Measurements from ENCODE around the gene RHOU. TPM values are rescaled to one million over a fixed set of nuclear protein-coding genes. Genes with fewer than 3 reads are reported as not detected.

Gene RHOU
- total RNA-seq, 4 donors from 2014 or later = 13.1 to 41.2 (median 26.6) TPM

GRCh38 chr1:228695015-228695955 lies 40.0 kb upstream of the RHOU start:
- Histone ChIP-seq H3K27ac (no peak overlapping the region), H3K9me3 (no peaks in the 10 kb centered on the region), H3K27me3 (no peaks in the 10 kb centered on the region), H3K36me3 (no peaks in the 10 kb centered on the region), H3K4me3 (no peak overlapping the region), H3K4me1 (no peaks in the 10 kb centered on the region)
- DNase-seq = no peak
- intact Hi-C loops (cut with DNase I; ENCODE audit: low total_unique reads) = no loop called here
- TF ChIP-seq CTCF (IDR thresholded peaks at IDR 0.05) (no peak), POLR2A (IDR thresholded peaks at IDR 0.05) (no peak)

GRCh38 chr1:228697207-228698016 lies 37.9 kb upstream of the RHOU start:
- TF ChIP-seq CTCF (IDR thresholded peaks at IDR 0.05) (no peak), POLR2A (IDR thresholded peaks at IDR 0.05) (no peak)
- Histone ChIP-seq H3K4me1 (no peaks in the 10 kb centered on the region), H3K36me3 (no peaks in the 10 kb centered on the region), H3K27me3 (no peaks in the 10 kb centered on the region), H3K27ac (no peak overlapping the region), H3K4me3 (no peak overlapping the region), H3K9me3 (no peaks in the 10 kb centered on the region)
- intact Hi-C loops (cut with DNase I; ENCODE audit: low total_unique reads) = no loop called here
- DNase-seq = peak; percentile 56 to 57

GRCh38 chr1:228698017-228698329 lies 37.3 kb upstream of the RHOU start:
- no peak overlapping the region for H3K27ac ChIP-seq
- TF ChIP-seq POLR2A (IDR thresholded peaks at IDR 0.05) (no peak), CTCF (IDR thresholded peaks at IDR 0.05) (no peak)
- no peak for DNase-seq
- H3K36me3 ChIP-seq = no peaks in the 10 kb centered on the region
- H3K27me3 ChIP-seq = no peaks in the 10 kb centered on the region
- intact Hi-C loops (cut with DNase I; ENCODE audit: low total_unique reads) = no loop called here
- H3K9me3 ChIP-seq = no peaks in the 10 kb centered on the region
- no peaks in the 10 kb centered on the region for H3K4me1 ChIP-seq
- no peak overlapping the region for H3K4me3 ChIP-seq

GRCh38 chr1:228702433-228702832 lies 32.8 kb upstream of the RHOU start:
- TF ChIP-seq POLR2A (IDR thresholded peaks at IDR 0.05) (no peak), CTCF (IDR thresholded peaks at IDR 0.05) (no peak)
- no peaks in the 10 kb centered on the region for H3K4me1 ChIP-seq
- no peak overlapping the region for H3K27ac ChIP-seq
- H3K36me3 ChIP-seq = no peaks in the 10 kb centered on the region
- DNase-seq = no peak
- no peak overlapping the region for H3K4me3 ChIP-seq
- H3K9me3 ChIP-seq = no peaks in the 10 kb centered on the region
- no peaks in the 10 kb centered on the region for H3K27me3 ChIP-seq
- intact Hi-C loops (cut with DNase I; ENCODE audit: low total_unique reads) = no loop called here

- Histone ChIP-seq H3K27me3 (no peaks in the 10 kb centered on the region), H3K9me3 (no peaks in the 10 kb centered on the region), H3K4me3 (no peak overlapping the region), H3K36me3 (no peaks in the 10 kb centered on the region), H3K27ac (no peak overlapping the region), H3K4me1 (no peaks in the 10 kb centered on the region)
- intact Hi-C loops (cut with DNase I; ENCODE audit: low total_unique reads) = no loop called here
- DNase-seq = no peak
- TF ChIP-seq CTCF (IDR thresholded peaks at IDR 0.05) (no peak), POLR2A (IDR thresholded peaks at IDR 0.05) (no peak)
Observed at GRCh38 chr1:228706305-228706704, 29.0 kb upstream of the RHOU start.
